ENCODE measurements around the gene PRDM16.

DNA sequence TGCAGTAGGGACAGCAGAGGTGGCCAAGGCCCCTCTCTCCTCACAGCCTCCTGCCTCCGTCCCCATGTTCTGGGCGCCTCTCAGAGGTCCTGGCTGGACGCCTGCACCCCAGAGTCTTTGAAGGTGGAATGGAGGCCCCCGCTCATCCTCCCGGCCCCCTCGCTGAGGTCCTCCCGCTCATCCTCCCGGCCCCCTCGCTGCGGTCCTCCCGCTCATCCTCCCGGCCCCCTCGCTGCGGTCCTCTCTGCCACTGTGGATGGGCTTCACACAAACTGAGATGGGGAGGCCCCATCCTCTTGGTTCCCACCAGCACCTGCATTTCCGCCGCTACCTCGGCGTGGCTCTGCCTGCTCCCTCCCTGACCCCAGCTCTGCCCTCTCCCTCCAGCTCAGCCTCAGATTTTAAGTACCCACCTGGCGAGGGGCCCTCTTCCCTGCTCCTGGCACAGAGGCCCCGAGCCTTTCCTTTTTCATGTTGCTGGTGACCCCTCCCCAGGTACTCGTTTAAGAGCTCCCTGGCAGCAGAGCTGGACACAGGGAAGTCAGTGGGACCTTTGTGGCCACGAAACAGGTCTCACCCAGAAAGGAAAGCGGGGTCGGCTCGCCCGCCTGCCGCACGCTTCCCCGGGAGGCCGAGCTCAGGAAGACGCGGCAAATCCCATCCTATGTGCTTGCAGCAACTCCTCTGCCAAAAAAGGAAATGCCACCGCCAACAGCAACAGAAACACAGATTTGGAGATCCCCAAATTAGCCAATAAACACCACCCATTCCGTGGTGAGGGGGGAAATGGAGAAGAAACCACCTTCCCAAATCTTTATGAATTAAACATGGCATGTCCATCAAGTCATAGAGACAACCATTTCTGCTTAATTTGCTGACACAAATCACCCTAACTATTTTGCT is 143.7 kb downstream of the PRDM16 start:
- TF ChIP-seq, protein P1, sequence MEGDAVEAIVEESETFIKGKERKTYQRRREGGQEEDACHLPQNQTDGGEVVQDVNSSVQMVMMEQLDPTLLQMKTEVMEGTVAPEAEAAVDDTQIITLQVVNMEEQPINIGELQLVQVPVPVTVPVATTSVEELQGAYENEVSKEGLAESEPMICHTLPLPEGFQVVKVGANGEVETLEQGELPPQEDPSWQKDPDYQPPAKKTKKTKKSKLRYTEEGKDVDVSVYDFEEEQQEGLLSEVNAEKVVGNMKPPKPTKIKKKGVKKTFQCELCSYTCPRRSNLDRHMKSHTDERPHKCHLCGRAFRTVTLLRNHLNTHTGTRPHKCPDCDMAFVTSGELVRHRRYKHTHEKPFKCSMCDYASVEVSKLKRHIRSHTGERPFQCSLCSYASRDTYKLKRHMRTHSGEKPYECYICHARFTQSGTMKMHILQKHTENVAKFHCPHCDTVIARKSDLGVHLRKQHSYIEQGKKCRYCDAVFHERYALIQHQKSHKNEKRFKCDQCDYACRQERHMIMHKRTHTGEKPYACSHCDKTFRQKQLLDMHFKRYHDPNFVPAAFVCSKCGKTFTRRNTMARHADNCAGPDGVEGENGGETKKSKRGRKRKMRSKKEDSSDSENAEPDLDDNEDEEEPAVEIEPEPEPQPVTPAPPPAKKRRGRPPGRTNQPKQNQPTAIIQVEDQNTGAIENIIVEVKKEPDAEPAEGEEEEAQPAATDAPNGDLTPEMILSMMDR (IDR thresholded peaks at IDR 0.05), result no peak
- TF ChIP-seq JUN (CRISPR knock-in tag; IDR thresholded peaks at IDR 0.05), result no peak
- no peak for TF ChIP-seq SMAD4 (CRISPR knock-in tag; IDR thresholded peaks at IDR 0.05)
- no peak for TF ChIP-seq PRRX2 (CRISPR knock-in tag; IDR thresholded peaks at IDR 0.05)
- no peak for TF ChIP-seq SP1 (CRISPR knock-in tag; conservative IDR thresholded peaks at IDR 0.05)
- no peak for TF ChIP-seq NR2C2 (CRISPR knock-in tag; IDR thresholded peaks at IDR 0.05)
- TF ChIP-seq, protein P2, sequence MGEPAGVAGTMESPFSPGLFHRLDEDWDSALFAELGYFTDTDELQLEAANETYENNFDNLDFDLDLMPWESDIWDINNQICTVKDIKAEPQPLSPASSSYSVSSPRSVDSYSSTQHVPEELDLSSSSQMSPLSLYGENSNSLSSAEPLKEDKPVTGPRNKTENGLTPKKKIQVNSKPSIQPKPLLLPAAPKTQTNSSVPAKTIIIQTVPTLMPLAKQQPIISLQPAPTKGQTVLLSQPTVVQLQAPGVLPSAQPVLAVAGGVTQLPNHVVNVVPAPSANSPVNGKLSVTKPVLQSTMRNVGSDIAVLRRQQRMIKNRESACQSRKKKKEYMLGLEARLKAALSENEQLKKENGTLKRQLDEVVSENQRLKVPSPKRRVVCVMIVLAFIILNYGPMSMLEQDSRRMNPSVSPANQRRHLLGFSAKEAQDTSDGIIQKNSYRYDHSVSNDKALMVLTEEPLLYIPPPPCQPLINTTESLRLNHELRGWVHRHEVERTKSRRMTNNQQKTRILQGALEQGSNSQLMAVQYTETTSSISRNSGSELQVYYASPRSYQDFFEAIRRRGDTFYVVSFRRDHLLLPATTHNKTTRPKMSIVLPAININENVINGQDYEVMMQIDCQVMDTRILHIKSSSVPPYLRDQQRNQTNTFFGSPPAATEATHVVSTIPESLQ (CRISPR knock-in tag; IDR thresholded peaks at IDR 0.05), result no peak
- TF ChIP-seq, protein P3, sequence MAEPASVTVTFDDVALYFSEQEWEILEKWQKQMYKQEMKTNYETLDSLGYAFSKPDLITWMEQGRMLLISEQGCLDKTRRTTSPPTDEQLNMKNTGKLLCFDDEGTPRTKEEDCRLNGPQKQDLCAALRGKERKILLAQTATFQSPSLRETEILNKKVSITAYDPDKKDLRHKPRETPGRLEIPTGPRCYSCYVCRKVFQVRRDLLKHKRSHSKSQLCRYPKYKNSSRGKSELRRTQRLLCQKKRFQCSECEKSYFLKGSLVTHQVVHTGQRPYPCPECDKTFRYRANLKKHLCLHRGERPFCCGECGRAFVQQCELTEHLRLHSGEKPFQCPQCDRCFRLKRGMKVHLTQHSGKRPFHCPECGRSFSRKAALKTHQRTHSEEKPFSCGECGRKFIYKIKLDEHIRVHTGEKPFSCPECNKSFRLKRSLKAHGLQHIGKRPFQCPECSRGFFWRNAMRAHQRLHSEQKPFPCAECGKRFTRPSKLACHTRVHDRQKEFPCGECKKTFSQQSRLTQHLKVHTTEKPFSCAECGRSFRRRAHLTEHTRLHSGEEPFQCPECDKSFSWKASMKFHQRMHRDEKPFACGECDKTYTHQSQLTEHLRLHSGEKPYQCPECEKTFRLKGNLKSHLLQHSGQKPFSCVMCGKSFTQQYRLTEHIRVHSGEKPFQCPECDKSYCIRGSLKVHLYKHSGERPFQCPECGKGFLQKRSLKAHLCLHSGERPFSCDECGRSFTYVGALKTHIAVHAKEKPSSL (CRISPR knock-in tag; conservative IDR thresholded peaks at IDR 0.05), result no peak
- no peak for TF ChIP-seq ZBTB21 (CRISPR knock-in tag; IDR thresholded peaks at IDR 0.05; ENCODE audit: borderline replicate concordance)
- no peak for TF ChIP-seq RELA (CRISPR knock-in tag; IDR thresholded peaks at IDR 0.05; ENCODE audit: borderline replicate concordance)
- TF ChIP-seq, protein P4, sequence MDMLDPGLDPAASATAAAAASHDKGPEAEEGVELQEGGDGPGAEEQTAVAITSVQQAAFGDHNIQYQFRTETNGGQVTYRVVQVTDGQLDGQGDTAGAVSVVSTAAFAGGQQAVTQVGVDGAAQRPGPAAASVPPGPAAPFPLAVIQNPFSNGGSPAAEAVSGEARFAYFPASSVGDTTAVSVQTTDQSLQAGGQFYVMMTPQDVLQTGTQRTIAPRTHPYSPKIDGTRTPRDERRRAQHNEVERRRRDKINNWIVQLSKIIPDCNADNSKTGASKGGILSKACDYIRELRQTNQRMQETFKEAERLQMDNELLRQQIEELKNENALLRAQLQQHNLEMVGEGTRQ (CRISPR knock-in tag; IDR thresholded peaks at IDR 0.05), result no peak
- TF ChIP-seq, protein P5, sequence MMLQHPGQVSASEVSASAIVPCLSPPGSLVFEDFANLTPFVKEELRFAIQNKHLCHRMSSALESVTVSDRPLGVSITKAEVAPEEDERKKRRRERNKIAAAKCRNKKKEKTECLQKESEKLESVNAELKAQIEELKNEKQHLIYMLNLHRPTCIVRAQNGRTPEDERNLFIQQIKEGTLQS (CRISPR knock-in tag; conservative IDR thresholded peaks at IDR 0.05), result no peak
- no peak for TF ChIP-seq OVOL2 (CRISPR knock-in tag; IDR thresholded peaks at IDR 0.05; ENCODE audit: borderline replicate concordance)
- no peak for TF ChIP-seq ESRRA (CRISPR knock-in tag; IDR thresholded peaks at IDR 0.05; ENCODE audit: borderline replicate concordance)
